GM19438 (cell line): ENCODE measurements around the gene SENP5.
"Not testable (repeated sequence)": the region's sequence is repeated elsewhere in the genome, so short reads cannot be mapped to it uniquely, and the experiment has no call there.

ENCODE experiments used
- ATAC-seq: cut with Tn5 transposase; IDR thresholded peaks from one replicate; pipeline ENCODE4 v1.9.1; 2021; ENCODE audit warnings: low read depth; ENCODE audit not compliant: unreplicated experiment

SENP5 gene

GRCh38 chr3:196941729-196942225 is 74.1 kb downstream of the SENP5 start:
- peak; percentile 32 for ATAC-seq

- peak; percentile 84 for ATAC-seq
Observed at GRCh38 chr3:196942226-196942914, 74.7 kb downstream of the SENP5 start, which contains the start of gene NCBP2. TSS of gene NCBP2 (minus strand) at chr3:196942528. CDS start at chr3:196942503, 25 bp downstream.

- ATAC-seq: peak; percentile 8
Observed at GRCh38 chr3:196942915-196943277, 75.2 kb downstream of the SENP5 start.

GRCh38 chr3:196944037-196944790 is 76.5 kb downstream of the SENP5 start:
- ATAC-seq: not testable (repeated sequence)

GRCh38 chr3:196947136-196947859 is 79.6 kb downstream of the SENP5 start:
- no peak for ATAC-seq

GRCh38 chr3:196947860-196948441 is 80.2 kb downstream of the SENP5 start:
- no peak for ATAC-seq

GRCh38 chr3:196948442-196949284 is 80.9 kb downstream of the SENP5 start:
- ATAC-seq: no peak

- no peak for ATAC-seq
Observed at GRCh38 chr3:196949285-196949619, 81.5 kb downstream of the SENP5 start.

- ATAC-seq: no peak
Observed at GRCh38 chr3:196949750-196950149, 82.0 kb downstream of the SENP5 start.

GRCh38 chr3:196951371-196951770 is 83.7 kb downstream of the SENP5 start:
- ATAC-seq: no peak

GRCh38 chr3:196954832-196955231 is 87.1 kb downstream of the SENP5 start:
- ATAC-seq: no peak

GRCh38 chr3:196962108-196962929 is 94.6 kb downstream of the SENP5 start:
- no peak for ATAC-seq

- no peak for ATAC-seq
Observed at GRCh38 chr3:196962930-196963630, 95.4 kb downstream of the SENP5 start.

- no peak for ATAC-seq
Observed at GRCh38 chr3:196963631-196963953, 95.9 kb downstream of the SENP5 start.

- no peak for ATAC-seq
Observed at GRCh38 chr3:196965112-196965803, 97.5 kb downstream of the SENP5 start.

- no peak for ATAC-seq
Observed at GRCh38 chr3:196965804-196966173, 98.1 kb downstream of the SENP5 start.

- ATAC-seq: no peak
Observed at GRCh38 chr3:196966526-196967401, 99.0 kb downstream of the SENP5 start.
